GM19395 (cell line): ENCODE measurements around the gene SUCLG2.

ENCODE experiments used
- ATAC-seq: cut with Tn5 transposase; IDR thresholded peaks from one replicate; pipeline ENCODE4 v1.9.1; 2021; ENCODE audit warnings: mild to moderate bottlenecking, moderate library complexity; ENCODE audit not compliant: unreplicated experiment

Gene SUCLG2

GRCh38 chr3:67335813-67336212, 318.6 kb downstream of the SUCLG2 start:
- no peak for ATAC-seq

GRCh38 chr3:67334588-67334987, 319.8 kb downstream of the SUCLG2 start:
- ATAC-seq = no peak

DNA sequence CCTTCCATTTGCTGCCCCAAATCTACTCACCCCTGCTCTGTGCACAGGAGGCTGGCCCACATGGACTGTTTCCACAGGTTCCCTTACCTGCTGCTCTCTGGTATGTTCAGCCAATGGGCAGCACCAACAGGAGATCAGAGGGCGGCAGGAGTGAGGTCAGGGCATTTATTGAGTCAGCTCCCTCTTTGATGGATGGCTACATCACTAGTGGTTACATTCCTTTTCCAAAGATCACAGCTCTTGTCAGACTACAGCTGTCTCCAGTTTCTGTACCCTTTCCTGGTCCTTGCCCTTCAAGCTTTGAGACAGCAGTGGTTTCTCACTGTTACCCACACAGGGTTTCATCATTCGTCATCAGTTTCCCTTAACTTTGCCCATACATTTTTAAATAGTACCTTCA, 325.1 kb downstream of the SUCLG2 start:
- peak; percentile 50 for ATAC-seq

- ATAC-seq = no peak
Measured at GRCh38 chr3:67327582-67327981, 326.8 kb downstream of the SUCLG2 start.

DNA sequence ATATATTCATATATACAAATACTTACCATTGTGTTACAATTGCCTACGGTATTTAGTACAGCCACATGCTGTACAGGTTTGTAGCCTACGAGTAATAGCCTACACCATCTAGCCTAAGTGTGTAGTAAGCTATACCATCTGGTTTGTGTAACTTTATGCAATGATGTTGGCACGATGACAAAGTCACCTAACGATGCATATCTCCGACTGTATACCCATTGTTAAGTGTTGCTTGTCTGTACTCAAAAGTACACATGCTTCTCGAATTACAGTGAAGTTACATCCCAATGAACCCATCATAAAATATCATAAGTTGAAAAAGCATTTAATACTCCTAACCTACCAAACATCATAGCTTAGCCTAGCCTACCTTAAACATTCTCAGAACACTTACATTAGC, 329.2 kb downstream of the SUCLG2 start:
- ATAC-seq = no peak
